GM23338 (cell line): ENCODE results near the gene ERCC6. TPM values are rescaled to one million over a fixed set of nuclear protein-coding genes. Genes with fewer than 3 reads are reported as not detected.

Experiments used
- ATAC-seq: fragments of 200-7000 bp; cut with Tn5 transposase; 3 replicates; pipeline ENCODE4 v1.9.1; 2020
- DNase-seq: peaks from one replicate; pipeline ENCODE4 v3.0.0-alpha.2; 2015; ENCODE audit warnings: low spot score
- H2AFZ ChIP-seq: fragments of 200-600 bp; sonication (generic); 2 replicates; pipeline ENCODE4 v1.8.0; 2016; ENCODE audit warnings: antibody characterized with exemption, mild to moderate bottlenecking, moderate library complexity
- H3F3A ChIP-seq: fragments of 200-600 bp; sonication (generic); replicated peaks from 2 replicates; pipeline ENCODE4 v1.8.0; 2017; ENCODE audit warnings: antibody characterized with exemption, mixed run types, low read depth
- H3K27ac ChIP-seq: fragments of 200-600 bp; sonication (generic); 2 replicates; pipeline ENCODE4 v1.6.1; 2016; ENCODE audit warnings: low read depth
- H3K27me3 ChIP-seq: fragments of 200-600 bp; sonication (generic); 2 replicates; pipeline ENCODE4 v1.8.0; 2016; ENCODE audit warnings: mild to moderate bottlenecking, mixed run types, moderate library complexity; ENCODE audit not compliant: insufficient read depth
- H3K36me3 ChIP-seq: fragments of 200-600 bp; sonication (generic); 2 replicates; pipeline ENCODE4 v1.8.0; 2016; ENCODE audit warnings: mild to moderate bottlenecking; ENCODE audit not compliant: insufficient read depth
- H3K4me1 ChIP-seq: fragments of 200-600 bp; sonication (generic); 2 replicates; pipeline ENCODE4 v1.8.0; 2016; ENCODE audit warnings: mild to moderate bottlenecking, moderate library complexity; ENCODE audit not compliant: insufficient read depth
- H3K4me2 ChIP-seq: fragments of 200-600 bp; sonication (generic); 2 replicates; pipeline ENCODE4 v1.7.1; 2017; ENCODE audit warnings: mixed run types
- H3K4me3 ChIP-seq: fragments of 200-600 bp; sonication (generic); 2 replicates; pipeline ENCODE4 v1.6.1; 2016; ENCODE audit warnings: mixed run types
- H3K79me2 ChIP-seq: fragments of 200-600 bp; sonication (generic); replicated peaks from 2 replicates; pipeline ENCODE4 v1.8.0; 2017; ENCODE audit warnings: mild to moderate bottlenecking; ENCODE audit not compliant: insufficient read depth
- H3K9me2 ChIP-seq: fragments of 200-600 bp; sonication (generic); 2 replicates; pipeline ENCODE4 v1.8.0; 2017; ENCODE audit not compliant: insufficient read depth
- H4K20me1 ChIP-seq: fragments of 200-600 bp; sonication (generic); replicated peaks from 2 replicates; pipeline ENCODE4 v1.8.0; 2017; ENCODE audit warnings: mild to moderate bottlenecking; ENCODE audit not compliant: insufficient read depth
- H3K27ac Mint-ChIP-seq: 2 replicates; pipeline ENCODE4 v1.8.0; 2020; ENCODE audit warnings: inconsistent platforms, mild to moderate bottlenecking, moderate library complexity, mixed read lengths
- H3K27me3 Mint-ChIP-seq: 3 replicates; pipeline ENCODE4 v1.8.0; 2022; ENCODE audit warnings: low read depth, mild to moderate bottlenecking, moderate library complexity, mixed read lengths, inconsistent platforms; ENCODE audit not compliant: insufficient read depth, poor library complexity
- H3K36me3 Mint-ChIP-seq: 3 replicates; pipeline ENCODE4 v1.8.0; 2021; ENCODE audit warnings: low read depth, mild to moderate bottlenecking, inconsistent platforms, moderate library complexity, mixed read lengths
- H3K4me1 Mint-ChIP-seq: 3 replicates; pipeline ENCODE4 v1.8.0; 2020; ENCODE audit warnings: mild to moderate bottlenecking, inconsistent platforms, mixed read lengths
- H3K4me3 Mint-ChIP-seq: 3 replicates; pipeline ENCODE4 v1.8.0; 2021; ENCODE audit warnings: moderate library complexity, mild to moderate bottlenecking, inconsistent platforms, mixed read lengths
- H3K9me3 Mint-ChIP-seq: 3 replicates; pipeline ENCODE4 v1.8.0; 2020; ENCODE audit warnings: moderate library complexity, mild to moderate bottlenecking, inconsistent platforms, mixed read lengths
- CREB1 ChIP-seq: fragments of 250-450 bp; sonication (Bioruptor Pico); IDR thresholded peaks from 2 replicates; pipeline ENCODE4 v1.5.0; 2020; ENCODE audit warnings: low read depth, mild to moderate bottlenecking, moderate library complexity
- CTCF ChIP-seq, 2 experiments: fragments of 200-600 bp in 1 of 2; sonication (generic) in 1 of 2; conservative IDR thresholded peaks; 2 replicates each; pipeline versions ENCODE4 v1.5.1 to v1.6.1; 2016 to 2017; ENCODE audit warnings: antibody characterized with exemption in 2 of 2, low read depth in 2 of 2, mild to moderate bottlenecking in 2 of 2, moderate library complexity in 1 of 2
- ETS1 ChIP-seq: IDR thresholded peaks from 2 replicates; pipeline ENCODE4 v1.6.1; 2016; ENCODE audit warnings: antibody characterized with exemption
- EZH2 ChIP-seq: fragments of 200-600 bp; sonication (generic); IDR thresholded peaks from one replicate; pipeline ENCODE4 v1.8.0; 2017; ENCODE audit warnings: antibody characterized with exemption, mild to moderate bottlenecking, low read depth; ENCODE audit not compliant: unreplicated experiment
- EZH2phosphoT487 ChIP-seq: fragments of 200-600 bp; sonication (generic); IDR thresholded peaks from one replicate; pipeline ENCODE4 v1.8.1; 2018; ENCODE audit warnings: antibody characterized with exemption; ENCODE audit not compliant: unreplicated experiment
- JUNB ChIP-seq: IDR thresholded peaks from one replicate; pipeline ENCODE4 v1.6.1; 2016; ENCODE audit warnings: antibody characterized with exemption; ENCODE audit not compliant: unreplicated experiment
- NANOG ChIP-seq: IDR thresholded peaks from 2 replicates; pipeline ENCODE4 v1.6.1; 2016; ENCODE audit warnings: antibody characterized with exemption, borderline replicate concordance
- POLR2AphosphoS5 ChIP-seq: IDR thresholded peaks from 2 replicates; pipeline ENCODE4 v1.6.1; 2016; ENCODE audit warnings: antibody characterized with exemption, low read depth
- REST ChIP-seq: IDR thresholded peaks from one replicate; pipeline ENCODE4 v1.6.1; 2018; ENCODE audit warnings: antibody characterized with exemption; ENCODE audit not compliant: unreplicated experiment
- STAT1 ChIP-seq: IDR thresholded peaks from one replicate; pipeline ENCODE4 v1.6.1; 2016; ENCODE audit warnings: antibody characterized with exemption; ENCODE audit not compliant: unreplicated experiment
- ZNF114 ChIP-seq: fragments of 250-450 bp; sonication (Bioruptor Pico); IDR thresholded peaks from 2 replicates; pipeline ENCODE4 v1.5.0; 2020; ENCODE audit warnings: mild to moderate bottlenecking, moderate library complexity
- ZNF331 ChIP-seq: fragments of 250-450 bp; sonication (Bioruptor Pico); IDR thresholded peaks from 2 replicates; pipeline ENCODE4 v1.5.0; 2020; ENCODE audit warnings: low read depth, mild to moderate bottlenecking, moderate library complexity
- ZNF462 ChIP-seq: fragments of 250-450 bp; sonication (Bioruptor Pico); IDR thresholded peaks from 2 replicates; pipeline ENCODE4 v1.5.0; 2020; ENCODE audit warnings: mild to moderate bottlenecking, moderate library complexity
- polyA plus RNA-seq: library from polyadenylated mRNA; unstranded; fragments of >200 nt; fragmentation: Nextera tagmentation; extraction: Ambion mirVana; gene quantifications from 2 replicates; pipeline ENCODE4 v1.2.1, GENCODE V29; 2016
- total RNA-seq: library from RNA; depleted of rRNA; stranded (reverse); fragments of >200 nt; shearing (Covaris generic); gene quantifications from 2 replicates; pipeline ENCODE4 v1.2.3, GENCODE V29; 2014

ERCC6 gene
- total and polyA plus RNA-seq, 2 experiments from 2014 or later: 2.5 to 13.8 TPM

- Histone ChIP-seq H3K4me1 (no peaks in the 10 kb centered on the region), H3K27me3 (no peaks in the 10 kb centered on the region), H3K36me3 (no peaks in the 10 kb centered on the region), H3K79me2 (no peaks in the 10 kb centered on the region), H2AFZ (no peak overlapping the region), H3K4me2 (no peak overlapping the region), H4K20me1 (no peaks in the 10 kb centered on the region), H3K9me2 (0 out of 2 replicates have a peak, but pooled peaks cover 7% of the 10 kb centered on the region), H3K4me3 (no peak overlapping the region), H3F3A (no peaks in the 10 kb centered on the region), H3K27ac (no peak overlapping the region)
- ATAC-seq (no peak), DNase-seq (no peak)
- Mint-ChIP-seq H3K36me3 (no peaks in the 10 kb centered on the region), H3K9me3 (peaks cover 14% of the 10 kb centered on the region), H3K27ac (no peak overlapping the region), H3K4me3 (no peak overlapping the region), H3K27me3 (peaks cover 3% of the 10 kb centered on the region), H3K4me1 (no peaks in the 10 kb centered on the region)
- TF ChIP-seq EZH2: no peak
- TF ChIP-seq CREB1: no peak
- no peak for TF ChIP-seq POLR2AphosphoS5
- TF ChIP-seq CTCF (conservative IDR thresholded peaks at IDR 0.05; ENCODE audit: low read depth in 2 of 2): no peak
- TF ChIP-seq REST: no peak
- no peak for TF ChIP-seq ZNF114 (CRISPR knock-in tag)
- no peak for TF ChIP-seq STAT1
- TF ChIP-seq ZNF462 (CRISPR knock-in tag): no peak
- TF ChIP-seq ZNF331 (CRISPR knock-in tag): no peak
- TF ChIP-seq ETS1: no peak
- no peak for TF ChIP-seq EZH2phosphoT487
- TF ChIP-seq NANOG: no peak
- no peak for TF ChIP-seq JUNB
Observed at GRCh38 chr10:49569031-49569631, 30.2 kb upstream of the ERCC6 start.
